Keratinocyte (primary cell): ENCODE measurements around the gene FCER1G.

Experiments used
- EZH2 ChIP-seq: IDR thresholded peaks from one replicate; pipeline ENCODE4 v1.6.1; 2012; ENCODE audit warnings: inconsistent platforms, mild to moderate bottlenecking, low read length, moderate library complexity
- TF ChIP-seq, protein P1 (sequence below), 3 experiments: IDR thresholded peaks in 1 of 3; conservative IDR thresholded peaks in 1 of 3; optimal IDR thresholded peaks in 1 of 3; 2 replicates in 2 of 3; 3 replicates in 1 of 3; pipeline versions ENCODE3 to v1.5.1; 2011; ENCODE audit warnings: low read length in 3 of 3, mild to moderate bottlenecking in 3 of 3, moderate library complexity in 2 of 3, control low read depth in 1 of 3, inconsistent platforms in 1 of 3; ENCODE audit not compliant: insufficient read depth in 2 of 3; ENCODE audit errors: extremely low read depth in 1 of 3

DNA sequence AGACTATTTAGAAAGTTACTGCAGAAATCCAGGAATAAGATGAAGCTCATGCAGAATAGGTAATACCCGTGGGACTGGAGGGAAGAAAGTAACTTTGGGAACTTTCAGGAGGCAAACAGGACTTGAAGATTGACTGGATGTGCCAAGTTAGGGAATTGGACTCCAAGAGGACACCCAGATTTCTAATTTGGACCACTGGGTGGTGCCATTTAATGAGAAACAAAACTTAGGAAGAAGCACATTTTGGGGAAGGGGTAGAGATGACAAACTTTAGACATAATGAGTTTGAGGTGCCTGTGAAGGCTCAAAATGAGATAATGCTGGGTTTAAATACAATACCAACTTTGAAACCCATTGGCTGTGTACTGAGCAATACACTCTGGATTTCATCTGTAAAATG, 34.5 kb upstream of the FCER1G start:
- TF ChIP-seq, protein P1, sequence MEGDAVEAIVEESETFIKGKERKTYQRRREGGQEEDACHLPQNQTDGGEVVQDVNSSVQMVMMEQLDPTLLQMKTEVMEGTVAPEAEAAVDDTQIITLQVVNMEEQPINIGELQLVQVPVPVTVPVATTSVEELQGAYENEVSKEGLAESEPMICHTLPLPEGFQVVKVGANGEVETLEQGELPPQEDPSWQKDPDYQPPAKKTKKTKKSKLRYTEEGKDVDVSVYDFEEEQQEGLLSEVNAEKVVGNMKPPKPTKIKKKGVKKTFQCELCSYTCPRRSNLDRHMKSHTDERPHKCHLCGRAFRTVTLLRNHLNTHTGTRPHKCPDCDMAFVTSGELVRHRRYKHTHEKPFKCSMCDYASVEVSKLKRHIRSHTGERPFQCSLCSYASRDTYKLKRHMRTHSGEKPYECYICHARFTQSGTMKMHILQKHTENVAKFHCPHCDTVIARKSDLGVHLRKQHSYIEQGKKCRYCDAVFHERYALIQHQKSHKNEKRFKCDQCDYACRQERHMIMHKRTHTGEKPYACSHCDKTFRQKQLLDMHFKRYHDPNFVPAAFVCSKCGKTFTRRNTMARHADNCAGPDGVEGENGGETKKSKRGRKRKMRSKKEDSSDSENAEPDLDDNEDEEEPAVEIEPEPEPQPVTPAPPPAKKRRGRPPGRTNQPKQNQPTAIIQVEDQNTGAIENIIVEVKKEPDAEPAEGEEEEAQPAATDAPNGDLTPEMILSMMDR (optimal IDR thresholded peaks at IDR 0.05 in 1 of 3, IDR thresholded peaks at IDR 0.05 in 1 of 3, conservative IDR thresholded peaks at IDR 0.05 in 1 of 3; ENCODE audit: extremely low read depth in 1 of 3, insufficient read depth in 2 of 3, low read length in 3 of 3), result peak; percentile 19 to 42 (median 35)
- no peak for TF ChIP-seq EZH2
